ENCODE data around the gene CIAO3. TPM values are rescaled to one million over a fixed set of nuclear protein-coding genes. Genes with fewer than 3 reads are reported as not detected.
A peak's percentile ranks its signal among the peaks of the same experiment; 100 is the strongest.

CIAO3 gene
- total and polyA plus RNA-seq, 7 donors: 12.3 to 43.0 (median 25.9) TPM

- peaks cover 5 to 34% of the 10 kb centered on the region in 2 donors for H3K36me3 ChIP-seq (ENCODE audit: insufficient read depth in 1 of 2, low read depth in 1 of 2)
Observed at GRCh38 chr16:683396-684070, 57.3 kb downstream of the CIAO3 start.

GRCh38 chr16:682493-683395 lies 58.1 kb downstream of the CIAO3 start:
- Histone ChIP-seq H3K27ac (no peak overlapping the region), H3K4me3 (peak overlapping the region; percentile 79), H3K27me3 (ENCODE audit: insufficient read depth in 3 of 3, low read length in 2 of 3) (no peaks in the 10 kb centered on the region), H3K4me1 (peaks cover 40% of the 10 kb centered on the region), H3K9me3 (no peaks in the 10 kb centered on the region), H3K36me3 (ENCODE audit: insufficient read depth in 1 of 2, low read depth in 1 of 2) (peaks cover 5 to 34% of the 10 kb centered on the region in 2 donors)
- no peak for DNase-seq
- 68 to 76% (median 70%) methylated on average over 36 of the region's 36 CpGs for WGBS, 3 donors
- no peak for ATAC-seq
- intact Hi-C loops (cut with DNase I): no loop called here
- no peak for TF ChIP-seq CTCF (IDR thresholded peaks at IDR 0.05)

More at GRCh38 chr16:683396-684070, 57.3 kb downstream of the CIAO3 start:
- H3K9me3 ChIP-seq: no peaks in the 10 kb centered on the region
- no peaks in the 10 kb centered on the region for H3K27me3 ChIP-seq (ENCODE audit: insufficient read depth in 3 of 3, low read length in 2 of 3)
- ATAC-seq (no peak), DNase-seq (no peak)
- 12 to 17% (median 12%) methylated on average over 31 to 57 of the region's 57 CpGs for WGBS, 3 donors
- intact Hi-C loops (cut with DNase I): no loop called here
- peaks cover 43% of the 10 kb centered on the region for H3K4me1 ChIP-seq
- H3K4me3 ChIP-seq: peak overlapping the region; percentile 79
- peak overlapping the region; percentile 68 for H3K27ac ChIP-seq
- TF ChIP-seq CTCF (IDR thresholded peaks at IDR 0.05): no peak

GRCh38 chr16:681746-682427 lies 58.9 kb downstream of the CIAO3 start:
- DNase-seq (no peak), ATAC-seq (no peak)
- no peaks in the 10 kb centered on the region for H3K27me3 ChIP-seq (ENCODE audit: insufficient read depth in 3 of 3, low read length in 2 of 3)
- peak overlapping the region; percentile 85 for H3K4me3 ChIP-seq
- TF ChIP-seq CTCF (IDR thresholded peaks at IDR 0.05): no peak
- 61 to 72% (median 65%) methylated on average over 28 of the region's 28 CpGs for WGBS, 3 donors
- no peaks in the 10 kb centered on the region for H3K9me3 ChIP-seq
- H3K27ac ChIP-seq: peak overlapping the region; percentile 97
- H3K4me1 ChIP-seq: peaks cover 40% of the 10 kb centered on the region
- H3K36me3 ChIP-seq (ENCODE audit: insufficient read depth in 1 of 2, low read depth in 1 of 2): peaks cover 5 to 33% of the 10 kb centered on the region in 2 donors
- intact Hi-C loops (cut with DNase I): no loop called here

- Histone ChIP-seq H3K27ac (peak overlapping the region; percentile 97), H3K4me1 (peaks cover 40% of the 10 kb centered on the region), H3K36me3 (ENCODE audit: insufficient read depth in 1 of 2, low read depth in 1 of 2) (peaks cover 5 to 25% of the 10 kb centered on the region in 2 donors), H3K9me3 (no peaks in the 10 kb centered on the region), H3K27me3 (ENCODE audit: insufficient read depth in 3 of 3, low read length in 2 of 3) (no peaks in the 10 kb centered on the region), H3K4me3 (peak overlapping the region; percentile 85)
- ATAC-seq (peak in 1 of 4 donors; percentile 0), DNase-seq (peak; percentile 68 to 89)
- intact Hi-C loops (cut with DNase I): no loop called here
- no peak for TF ChIP-seq CTCF (IDR thresholded peaks at IDR 0.05)
- 33 to 39% (median 36%) methylated on average over 44 of the region's 44 CpGs for WGBS, 3 donors
Observed at GRCh38 chr16:680967-681745, 59.6 kb downstream of the CIAO3 start.
